ENCODE results near the gene SCAMP3.

- no peak for TF ChIP-seq EZH2 (IDR thresholded peaks at IDR 0.05; ENCODE audit: low read depth, unreplicated experiment)
- TF ChIP-seq CTCF (conservative IDR thresholded peaks at IDR 0.05; ENCODE audit: low read depth in 2 of 2), result no peak
- TF ChIP-seq ETS1 (IDR thresholded peaks at IDR 0.05), result no peak
- TF ChIP-seq EZH2phosphoT487 (IDR thresholded peaks at IDR 0.05; ENCODE audit: unreplicated experiment), result no peak
- no peak for TF ChIP-seq POLR2AphosphoS5 (IDR thresholded peaks at IDR 0.05; ENCODE audit: low read depth)
Measured at GRCh38 chr1:155285631-155286044, 23.5 kb upstream of the SCAMP3 start.
